K562 (cell line): Measurements from ENCODE around the gene PPIL6. TPM values are rescaled to one million over a fixed set of nuclear protein-coding genes. Genes with fewer than 3 reads are reported as not detected.

Source experiments
- ARNT ChIP-seq, 2 experiments: fragments of 450-650 bp; IDR thresholded peaks; 2 replicates each; pipeline ENCODE4 v1.6.1; 2016; ENCODE audit warnings: mild to moderate bottlenecking in 1 of 2
- ATF7 ChIP-seq: fragments of 450-650 bp; IDR thresholded peaks from 2 replicates; pipeline ENCODE4 v1.7.1; 2014; ENCODE audit warnings: mild to moderate bottlenecking, moderate library complexity
- BCOR ChIP-seq: fragments of 450-650 bp; IDR thresholded peaks from 2 replicates; pipeline ENCODE4 v1.6.1; 2016
- ESRRB ChIP-seq: fragments of 250-450 bp; sonication (Bioruptor Pico); IDR thresholded peaks from 2 replicates; pipeline ENCODE4 v1.5.0; 2020; ENCODE audit warnings: mild to moderate bottlenecking, moderate library complexity, borderline replicate concordance
- FOXA3 ChIP-seq, 2 experiments: fragments of 450-650 bp in 1 of 2; sonication (generic) in 1 of 2; formaldehyde crosslinking; IDR thresholded peaks in 1 of 2; conservative IDR thresholded peaks in 1 of 2; 2 replicates each; pipeline versions ENCODE4 v1.4.0 to v1.8.0; 2020 to 2022; ENCODE audit warnings: mild to moderate bottlenecking in 2 of 2, missing genetic modification reagents in 1 of 2
- IRF1 ChIP-seq: sonication (generic); formaldehyde crosslinking; IDR thresholded peaks from 2 replicates; pipeline ENCODE4 v1.8.0; 2022; ENCODE audit warnings: missing genetic modification reagents, mild to moderate bottlenecking, borderline replicate concordance
- KDM2B ChIP-seq: fragments of 250-450 bp; sonication (Bioruptor Pico); IDR thresholded peaks from 2 replicates; pipeline ENCODE4 v1.8.0; 2021; ENCODE audit warnings: mild to moderate bottlenecking, moderate library complexity
- MAFG ChIP-seq: fragments of 450-650 bp; conservative IDR thresholded peaks from 2 replicates; pipeline ENCODE4 v1.6.1; 2016; ENCODE audit warnings: missing genetic modification characterization, missing compliant biosample characterization
- MCM5 ChIP-seq: fragments of 450-650 bp; IDR thresholded peaks from 2 replicates; pipeline ENCODE4 v1.6.1; 2016; ENCODE audit warnings: low read depth
- MNT ChIP-seq, 2 experiments: fragments of 450-650 bp; conservative IDR thresholded peaks; 2 replicates each; pipeline ENCODE4 v1.6.1; 2017; ENCODE audit warnings: mild to moderate bottlenecking in 2 of 2, moderate library complexity in 2 of 2
- NR2F6 ChIP-seq: fragments of 450-650 bp; formaldehyde crosslinking; IDR thresholded peaks from 2 replicates; pipeline ENCODE4 v1.4.0; 2020; ENCODE audit warnings: mild to moderate bottlenecking
- PCBP1 ChIP-seq: fragments of 200-400 bp; formaldehyde crosslinking; IDR thresholded peaks from 2 replicates; pipeline ENCODE4 v1.6.1; 2018; ENCODE audit warnings: mild to moderate bottlenecking, low read depth, low read length; ENCODE audit not compliant: poor library complexity, severe bottlenecking
- PRPF4 ChIP-seq: fragments of 200-400 bp; formaldehyde crosslinking; IDR thresholded peaks from one replicate; pipeline ENCODE4 v1.6.1; 2017; ENCODE audit warnings: low read length, low read depth, mild to moderate bottlenecking; ENCODE audit not compliant: insufficient read depth, poor library complexity, severe bottlenecking
- SMARCB1 ChIP-seq: IDR thresholded peaks from 2 replicates; pipeline ENCODE4 v1.6.1; 2011; ENCODE audit warnings: improper control_type of control experiment, low read depth; ENCODE audit not compliant: insufficient read length
- SP1 ChIP-seq: sonication (generic); formaldehyde crosslinking; IDR thresholded peaks from 2 replicates; pipeline ENCODE4 v1.8.1; 2022; ENCODE audit warnings: mild to moderate bottlenecking, missing genetic modification reagents
- THAP12 ChIP-seq: fragments of 250-450 bp; sonication (Bioruptor Pico); IDR thresholded peaks from 2 replicates; pipeline ENCODE4 v1.9.0; 2021; ENCODE audit warnings: mild to moderate bottlenecking, inconsistent platforms
- WHSC1 ChIP-seq: IDR thresholded peaks from one replicate; pipeline ENCODE4 v1.6.1; 2012; ENCODE audit warnings: low read length, control low read depth, inconsistent platforms
- XRCC3 ChIP-seq: fragments of 450-650 bp; IDR thresholded peaks from 2 replicates; pipeline ENCODE4 v1.6.1; 2017; ENCODE audit warnings: mild to moderate bottlenecking, moderate library complexity
- ZBTB17 ChIP-seq: fragments of 450-650 bp; formaldehyde crosslinking; IDR thresholded peaks from 2 replicates; pipeline ENCODE4 v1.4.0; 2020; ENCODE audit warnings: mild to moderate bottlenecking
- ZC3H8 ChIP-seq: fragments of 450-650 bp; IDR thresholded peaks from 2 replicates; pipeline ENCODE4 v1.6.1; 2017
- ZNF280B ChIP-seq: fragments of 250-450 bp; sonication (Bioruptor Pico); IDR thresholded peaks from 2 replicates; pipeline ENCODE4 v1.5.1; 2021; ENCODE audit warnings: mild to moderate bottlenecking
- ZNF583 ChIP-seq: fragments of 250-450 bp; sonication (Bioruptor Pico); IDR thresholded peaks from 2 replicates; pipeline ENCODE4 v1.4.0; 2020
- polyA plus RNA-seq, 8 experiments: library from polyadenylated mRNA; depleted of rRNA in 4 of 8; stranded (reverse) in 5 of 8; unstranded in 3 of 8; fragments of >200 nt; fragmentation: Nextera tagmentation in 2 of 8; fragmentation: Illumina TruSeq in 1 of 8; extraction: Ambion mirVana in 2 of 8; extraction: Trizol in 1 of 8; gene quantifications; 2 replicates each; pipeline versions ENCODE4 v1.2.1 to v1.2.3, GENCODE V29; 2011 to 2014; ENCODE audit warnings: inconsistent platforms in 1 of 8, missing spikeins in 1 of 8
- total RNA-seq, 7 experiments: library from RNA; depleted of rRNA in 6 of 7; stranded (reverse); fragments of >200 nt in 6 of 7; fragmentation: Illumina TruSeq in 2 of 7; extraction: Trizol in 2 of 7; gene quantifications; 2 replicates each; pipeline versions ENCODE4 v1.2.1 to v1.2.3, GENCODE V29; 2011 to 2021; ENCODE audit warnings: low replicate concordance in 1 of 7

PPIL6 gene
- total and polyA plus RNA-seq, 9 of the 15 experiments (the other 6 are each of a cell fraction or from before 2014, with no cell fraction given), result 0.03 to 0.98 (median 0.41) TPM; not detected in 1

- TF ChIP-seq ESRRB (CRISPR knock-in tag), result no peak
- TF ChIP-seq THAP12 (CRISPR knock-in tag), result peak; percentile 79
- peak; percentile 65 for TF ChIP-seq PRPF4
- no peak for TF ChIP-seq ZC3H8
- TF ChIP-seq XRCC3, result no peak
- TF ChIP-seq ZBTB17 (CRISPR knock-in tag), result no peak
- TF ChIP-seq MNT (conservative IDR thresholded peaks at IDR 0.05), result no peak
- TF ChIP-seq FOXA3 (CRISPR knock-in tag; conservative IDR thresholded peaks at IDR 0.05 in 1 of 2, IDR thresholded peaks at IDR 0.05 in 1 of 2), result peak in 1 of 2 experiments; percentile 44; a peak in 1 of 4 replicates
- TF ChIP-seq SP1 (CRISPR knock-in tag), result peak; percentile 61
- no peak for TF ChIP-seq MAFG (tag)
- TF ChIP-seq NR2F6 (CRISPR knock-in tag), result no peak
- TF ChIP-seq ZNF583, result no peak
- TF ChIP-seq ATF7, result no peak
- TF ChIP-seq ZNF280B (CRISPR knock-in tag), result no peak
- TF ChIP-seq BCOR, result peak; percentile 52; the same call in 1 of the 2 replicates
- peak; percentile 79 for TF ChIP-seq PCBP1
- TF ChIP-seq ARNT (IDR thresholded peaks at IDR 0.05), result no peak; a peak in 1 of 4 replicates
- 0 out of 2 replicates have a peak, but pooled peaks have one; percentile 28 for TF ChIP-seq IRF1 (CRISPR knock-in tag)
- TF ChIP-seq WHSC1, result no peak
- TF ChIP-seq SMARCB1, result no peak
- TF ChIP-seq MCM5, result no peak
- TF ChIP-seq KDM2B, result peak; percentile 21; the same call in 1 of the 2 replicates
Observed at GRCh38 chr6:109381747-109382575, 58.5 kb downstream of the PPIL6 start, which contains the start of gene CD164 (continued).
